SH-SY5Y (cell line): ENCODE measurements around the gene NFAM1.

Source experiments
- GATA2 ChIP-seq: IDR thresholded peaks from 2 replicates; pipeline ENCODE4 v1.6.1; 2011; ENCODE audit warnings: mild to moderate bottlenecking, low read depth, low read length
- GATA3 ChIP-seq: IDR thresholded peaks from 2 replicates; pipeline ENCODE4 v1.6.1; 2011; ENCODE audit warnings: low read depth, mild to moderate bottlenecking, low read length, moderate library complexity

NFAM1 gene

DNA sequence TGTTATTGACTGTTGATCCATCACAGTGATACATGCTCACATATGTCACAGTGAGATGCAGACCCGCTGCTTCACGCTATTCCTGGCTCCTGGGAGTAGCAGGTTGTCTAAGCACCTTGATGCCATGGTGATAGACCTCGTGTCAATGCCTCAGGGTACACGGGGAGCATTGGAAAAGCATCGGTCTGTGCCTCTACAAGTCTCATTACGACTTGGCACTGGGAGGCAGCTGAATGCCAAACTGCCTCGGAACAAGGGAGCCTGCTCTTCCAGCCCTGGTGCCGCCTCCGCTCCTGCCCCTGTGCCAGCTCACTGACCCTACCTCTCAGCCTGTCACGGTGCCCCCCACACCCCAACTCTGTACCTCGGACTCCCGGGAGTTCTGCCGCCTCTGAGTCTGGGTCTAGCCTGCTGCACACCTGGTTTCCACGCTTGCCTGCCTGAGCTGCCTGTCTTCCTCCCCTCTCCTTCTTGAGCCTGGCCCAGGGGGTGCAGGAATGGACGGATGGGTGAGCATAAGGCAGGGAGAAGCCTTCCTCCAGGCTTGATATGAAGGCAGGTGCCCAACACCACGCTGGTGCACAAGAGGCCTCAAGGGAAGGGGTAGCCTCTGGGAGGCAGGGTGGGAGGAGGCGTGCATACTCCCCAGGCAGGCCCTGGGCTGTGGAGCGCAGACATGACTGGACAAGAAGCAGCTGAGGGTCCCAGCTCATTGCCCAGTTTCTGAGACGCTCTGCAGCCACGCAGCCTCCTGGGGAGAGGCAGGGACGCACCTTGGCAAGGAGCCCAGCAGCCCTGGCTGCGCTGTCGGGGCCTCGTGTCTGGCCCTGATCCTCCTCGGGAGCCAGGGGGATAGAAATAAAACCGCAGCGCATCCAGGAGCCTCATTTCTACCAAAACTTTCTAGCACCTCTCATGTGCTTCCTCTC, 1.8 kb upstream of the NFAM1 start:
- TF ChIP-seq GATA2 (no peak), GATA3 (no peak)

DNA sequence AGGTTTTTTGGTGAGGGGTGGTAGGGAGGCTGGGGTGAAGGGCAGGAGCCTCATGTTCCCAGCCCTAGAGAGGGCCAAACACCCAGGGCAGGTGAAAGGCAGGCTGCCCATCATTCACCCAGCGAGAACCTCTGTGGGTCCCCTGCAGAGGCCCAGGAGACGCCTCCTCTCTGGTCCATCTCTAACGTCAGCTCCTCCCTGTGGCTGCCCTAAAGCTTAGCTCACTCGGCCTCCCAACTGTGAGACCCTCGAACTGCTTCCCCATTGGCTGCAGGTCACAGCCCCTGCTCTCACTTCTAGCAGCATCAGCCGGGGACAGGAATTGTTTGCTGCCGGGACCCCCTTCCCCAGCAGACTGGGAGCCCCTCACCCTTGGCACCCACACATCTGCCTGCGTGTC, 615 bp upstream of the NFAM1 start:
- TF ChIP-seq GATA2 (no peak), GATA3 (no peak)

DNA sequence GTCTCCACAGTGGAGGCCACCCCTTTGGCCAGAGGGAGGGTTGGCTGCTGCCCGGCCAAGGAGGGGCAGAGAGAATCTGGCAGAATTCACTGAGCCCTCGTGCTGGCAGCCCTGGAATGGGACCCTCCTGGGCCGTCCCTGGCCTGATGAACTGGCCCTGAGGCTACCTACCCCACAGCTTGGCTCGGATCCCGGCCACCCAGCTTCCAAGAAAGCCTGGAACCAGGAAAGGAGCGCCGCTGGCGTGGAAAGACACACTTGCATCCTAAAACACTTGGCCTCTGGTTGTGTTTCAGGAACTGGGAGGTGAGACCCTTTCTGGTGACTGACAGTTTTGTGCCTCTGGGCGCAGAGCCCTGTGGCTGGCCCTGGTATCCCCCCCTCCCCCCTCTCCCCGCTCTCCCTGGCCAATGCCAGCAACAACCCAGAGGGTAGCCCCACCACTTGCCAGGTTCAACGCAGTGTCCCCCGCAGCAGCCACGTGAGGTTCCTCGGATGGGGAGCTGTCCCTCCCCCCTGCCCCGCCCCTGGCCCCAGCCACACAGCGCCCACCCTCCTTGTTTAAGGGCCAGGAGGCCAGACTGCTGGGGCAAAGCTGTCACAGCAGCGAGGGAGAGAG, 693 bp downstream of the NFAM1 start:
- no peak for TF ChIP-seq GATA2

DNA sequence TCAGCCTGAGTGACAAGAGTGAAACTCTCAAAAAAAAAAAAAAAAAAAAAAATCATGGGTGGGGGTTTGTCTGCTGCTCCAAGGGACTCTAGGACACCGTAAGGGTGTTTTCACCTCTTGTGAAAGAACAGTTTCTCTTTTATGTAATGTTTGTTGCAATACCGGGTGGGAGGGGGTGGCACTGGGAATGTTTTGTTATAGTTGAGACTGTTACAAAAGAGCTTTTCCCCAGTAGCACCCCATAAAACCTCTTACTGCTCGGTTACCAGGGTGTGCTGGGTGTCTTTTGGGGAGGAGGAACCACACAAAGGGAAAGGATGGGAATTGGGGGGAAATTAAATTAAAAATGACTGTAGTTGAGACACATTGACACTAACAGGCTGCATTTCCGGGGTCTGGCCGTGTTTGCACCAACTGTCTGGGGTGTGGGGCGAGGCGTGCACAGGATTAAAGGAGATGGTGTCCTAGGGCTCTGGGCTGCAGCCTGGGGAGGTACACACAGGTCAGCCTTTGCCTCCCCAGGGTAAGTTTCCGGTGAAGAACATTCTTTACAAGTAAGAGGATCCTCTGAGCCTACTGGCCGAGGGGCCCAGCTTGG, 1.6 kb downstream of the NFAM1 start:
- TF ChIP-seq GATA3 (no peak), GATA2 (no peak)

DNA sequence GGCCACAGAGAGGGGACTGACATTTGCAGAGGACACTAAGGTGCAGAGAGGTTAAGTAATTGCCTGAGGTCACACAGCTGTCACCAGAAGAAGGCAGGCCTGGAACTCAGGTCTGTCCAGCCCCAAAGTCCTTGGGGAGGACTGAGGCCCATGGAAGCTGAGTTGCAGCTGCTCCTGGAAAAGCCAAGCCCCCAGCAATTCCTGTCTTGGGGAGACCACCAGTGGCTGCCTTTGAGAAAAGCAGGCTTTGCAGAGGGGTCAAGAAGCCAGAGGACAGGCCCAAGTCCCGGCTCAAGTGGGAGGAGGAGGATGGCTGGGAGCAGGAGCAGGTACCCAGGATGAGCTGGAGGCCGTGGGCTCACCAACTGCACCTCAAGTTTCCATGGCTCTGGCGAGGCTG, 3.4 kb downstream of the NFAM1 start:
- no peak for TF ChIP-seq GATA2
- TF ChIP-seq GATA3 = no peak

DNA sequence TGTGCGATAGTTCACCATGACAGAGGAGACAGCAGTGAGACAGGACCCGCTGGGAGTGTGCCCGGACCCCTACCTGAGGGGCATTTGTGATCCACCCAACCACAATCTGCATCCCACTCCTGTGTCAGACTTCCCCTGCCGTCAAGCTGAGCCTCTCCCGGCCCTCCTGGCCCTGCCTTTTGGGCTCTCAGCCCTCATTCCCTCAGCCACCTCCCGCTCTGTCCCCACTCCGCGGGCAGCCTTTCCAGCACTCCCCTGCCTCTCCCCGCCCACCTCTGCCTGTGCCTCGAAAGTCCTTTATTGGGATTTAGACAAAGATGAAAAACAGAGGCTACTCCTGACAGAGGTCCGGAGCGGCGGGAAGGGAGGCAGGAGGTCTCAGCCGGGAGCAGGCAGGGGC, 4.2 kb downstream of the NFAM1 start:
- no peak for TF ChIP-seq GATA3
- TF ChIP-seq GATA2 = no peak

DNA sequence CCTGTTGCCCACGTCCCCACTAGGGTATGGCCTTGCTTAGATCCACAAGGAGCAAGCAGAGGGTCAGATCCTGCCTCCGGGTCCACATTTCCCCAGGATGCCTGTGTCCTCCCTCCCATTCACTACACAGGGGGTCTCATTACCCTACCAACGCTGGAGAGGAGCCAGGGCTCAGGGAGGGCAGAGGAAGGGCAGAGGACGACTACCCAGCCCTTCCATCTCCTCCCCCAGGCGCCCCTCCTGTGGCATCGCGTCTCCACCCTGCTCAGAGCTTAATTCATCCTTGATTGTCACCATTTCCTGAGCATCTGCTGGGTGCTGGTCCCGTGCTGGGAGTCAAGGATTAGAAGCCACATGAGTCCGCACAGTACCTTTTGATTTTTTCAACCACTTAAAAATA, 5.0 kb downstream of the NFAM1 start:
- TF ChIP-seq GATA3 = no peak
- TF ChIP-seq GATA2 = no peak

DNA sequence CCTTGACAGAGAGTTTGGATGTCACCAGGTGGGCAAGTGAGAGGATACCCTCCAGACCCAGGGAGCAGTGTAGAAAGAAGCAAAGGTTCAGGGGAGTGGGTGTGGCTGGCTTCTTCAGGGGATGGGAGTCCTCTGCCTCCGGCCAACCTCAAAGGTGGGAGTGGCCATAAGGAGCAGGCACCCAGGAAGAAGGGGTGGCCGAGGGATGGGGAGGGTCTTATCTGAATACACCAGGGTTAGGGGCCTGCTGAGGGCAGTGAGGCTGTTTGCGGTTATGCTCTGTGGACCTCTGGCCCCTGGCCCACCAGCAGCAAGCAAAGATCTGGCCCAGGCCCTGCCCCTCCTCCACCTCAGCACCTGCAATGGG, 6.2 kb downstream of the NFAM1 start:
- TF ChIP-seq GATA2 (no peak), GATA3 (no peak)

DNA sequence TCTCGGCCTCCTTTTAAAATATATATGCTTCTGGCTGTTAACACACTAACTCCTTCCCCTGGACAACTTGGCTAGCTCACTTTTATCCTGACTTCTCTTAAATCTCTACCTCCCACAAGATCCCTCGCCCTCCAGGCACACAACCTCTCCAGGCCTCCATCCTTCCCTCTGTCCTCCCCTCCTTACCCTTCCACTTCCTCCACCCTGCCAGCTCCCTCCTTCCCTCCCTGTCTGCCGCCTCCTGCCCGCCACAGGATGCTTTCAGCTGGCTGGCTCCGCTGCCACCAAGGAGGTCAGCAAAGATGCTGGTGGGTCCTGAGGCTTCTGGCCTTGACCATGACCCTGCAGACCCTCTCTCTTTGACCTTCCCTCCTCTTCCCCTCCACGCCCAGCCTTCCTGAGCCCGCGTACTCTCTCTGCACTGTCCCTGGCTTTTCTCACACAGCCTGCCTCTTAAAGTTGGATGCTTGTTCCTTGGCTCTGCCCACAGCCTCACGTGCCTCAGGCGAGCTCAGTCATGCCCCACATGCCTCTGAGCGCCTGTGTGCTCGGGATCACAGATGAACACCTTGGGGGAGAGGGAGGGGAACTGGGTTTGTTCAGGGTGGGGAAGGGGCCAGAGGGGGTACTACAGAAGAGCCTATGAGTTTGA, 6.7 kb downstream of the NFAM1 start:
- TF ChIP-seq GATA2 (no peak), GATA3 (no peak)

DNA sequence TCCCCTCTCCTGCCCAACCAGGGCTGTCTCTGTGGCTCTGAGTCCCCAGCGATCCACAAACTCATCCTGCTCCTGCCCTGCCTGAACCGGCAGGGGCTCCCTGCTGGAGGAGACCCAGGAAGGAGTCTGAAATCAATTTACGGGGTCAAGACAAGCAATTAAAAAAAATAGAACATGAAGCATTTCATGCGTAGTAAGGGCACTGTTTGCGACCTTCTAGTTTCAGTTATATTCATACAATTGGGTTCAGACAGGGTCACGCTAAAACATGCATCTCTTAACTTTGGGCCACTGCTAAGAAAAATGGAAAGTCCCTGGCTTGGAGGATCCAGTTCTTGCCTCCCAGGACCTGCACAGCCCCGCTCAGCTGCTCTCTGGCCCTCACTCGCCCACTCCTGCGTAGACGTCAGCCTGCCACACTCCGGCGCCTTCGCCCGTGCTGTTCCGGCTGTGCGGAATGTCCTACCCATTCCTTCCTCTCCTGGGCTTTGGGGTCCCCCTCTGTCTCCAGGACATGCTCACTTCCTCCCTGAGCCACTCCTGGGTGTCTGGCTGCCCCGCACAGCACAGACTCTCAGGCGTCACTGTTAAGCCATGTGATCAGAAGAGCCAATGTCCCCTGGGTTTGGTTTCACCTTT, 12.8 kb downstream of the NFAM1 start:
- TF ChIP-seq GATA2 = no peak
- no peak for TF ChIP-seq GATA3

DNA sequence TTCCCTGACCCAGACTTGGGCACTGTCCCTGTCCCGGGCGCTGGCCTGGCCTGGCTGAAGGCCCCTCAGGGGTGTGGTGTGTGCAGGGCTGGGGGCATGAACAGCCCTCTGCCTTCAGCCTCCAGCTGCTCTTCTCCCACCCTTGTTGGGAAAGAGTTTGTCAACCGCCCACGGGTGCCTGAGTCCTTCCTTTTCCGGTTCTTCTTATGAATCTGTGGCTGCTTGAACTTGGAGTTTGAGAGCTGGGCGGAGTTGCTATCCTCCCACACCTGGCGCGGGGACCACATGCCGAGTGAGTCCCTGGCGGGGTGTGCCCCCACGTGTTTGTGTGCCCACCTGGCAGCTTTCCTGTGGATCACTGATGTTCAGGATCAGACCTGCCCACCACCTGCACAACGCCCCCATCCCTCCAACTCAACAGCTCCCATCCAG, 13.4 kb downstream of the NFAM1 start:
- no peak for TF ChIP-seq GATA2
- TF ChIP-seq GATA3 = no peak

DNA sequence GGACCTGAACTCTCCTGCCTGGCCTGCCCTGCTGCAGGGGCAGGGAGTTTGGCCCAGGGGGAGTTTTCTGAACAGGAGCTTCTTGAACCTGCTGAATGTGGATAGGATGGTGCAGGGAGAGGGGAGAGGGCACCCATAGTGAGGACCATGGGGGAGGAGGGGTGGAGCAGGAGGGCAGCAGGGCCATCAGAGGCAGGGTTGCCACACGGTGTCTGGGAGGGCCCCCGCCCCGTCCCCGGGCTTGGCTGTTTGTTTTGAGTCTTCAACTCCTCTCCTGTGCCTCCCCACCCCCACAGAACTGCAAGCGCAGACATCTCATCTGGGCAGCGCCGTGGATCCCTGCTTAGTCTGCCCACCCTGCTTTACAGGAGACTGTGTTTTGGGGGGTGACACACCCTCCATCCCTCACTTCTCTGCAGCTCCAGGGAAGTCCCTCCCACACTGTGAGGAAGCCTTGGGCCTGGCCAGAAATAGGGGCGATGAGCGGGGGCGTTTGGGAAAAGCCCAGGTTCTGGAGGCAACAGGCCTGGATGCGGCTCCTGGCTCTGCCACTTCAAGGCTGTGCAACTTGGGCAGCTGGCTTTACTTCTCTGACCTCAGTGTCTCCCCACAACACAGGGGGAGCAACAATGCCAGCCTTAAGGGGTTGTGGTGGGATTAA, 14.4 kb downstream of the NFAM1 start:
- TF ChIP-seq GATA3 = no peak
- TF ChIP-seq GATA2 = no peak

DNA sequence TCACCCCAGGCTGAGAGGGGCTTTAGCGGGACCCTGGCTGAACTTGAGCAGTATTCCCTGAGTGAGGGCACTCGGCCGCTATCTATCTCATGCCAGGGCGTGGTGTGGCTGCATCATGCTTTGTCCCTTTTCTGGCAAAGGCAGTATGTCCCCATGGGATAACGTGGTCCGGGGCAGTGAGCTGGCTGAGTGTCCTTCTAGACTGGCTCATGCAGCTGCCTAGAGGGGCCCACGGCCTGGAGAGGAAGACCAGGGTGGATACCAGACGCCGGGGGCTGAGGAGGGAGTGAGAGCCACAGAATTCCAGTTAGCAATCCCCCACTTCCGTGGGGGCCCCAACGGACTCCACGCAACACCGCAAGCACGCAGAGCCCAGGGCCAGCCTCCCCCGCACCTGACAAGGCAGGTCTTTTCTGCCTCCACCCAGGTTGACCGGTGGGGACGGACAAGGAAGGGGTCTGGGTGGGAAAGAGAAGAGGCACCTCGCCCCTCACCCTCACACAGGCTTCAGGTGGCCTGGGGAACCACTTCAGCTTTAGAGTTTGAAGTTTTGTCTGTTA, 15.5 kb downstream of the NFAM1 start:
- TF ChIP-seq GATA3 = no peak
- TF ChIP-seq GATA2 = no peak
